ENCODE results near the gene DUSP1. TPM values are rescaled to one million over a fixed set of nuclear protein-coding genes. Genes with fewer than 3 reads are reported as not detected.

DUSP1 gene
- total RNA-seq, 3 donors from 2014 or later: 90.9 to 233 (median 137) TPM

DNA sequence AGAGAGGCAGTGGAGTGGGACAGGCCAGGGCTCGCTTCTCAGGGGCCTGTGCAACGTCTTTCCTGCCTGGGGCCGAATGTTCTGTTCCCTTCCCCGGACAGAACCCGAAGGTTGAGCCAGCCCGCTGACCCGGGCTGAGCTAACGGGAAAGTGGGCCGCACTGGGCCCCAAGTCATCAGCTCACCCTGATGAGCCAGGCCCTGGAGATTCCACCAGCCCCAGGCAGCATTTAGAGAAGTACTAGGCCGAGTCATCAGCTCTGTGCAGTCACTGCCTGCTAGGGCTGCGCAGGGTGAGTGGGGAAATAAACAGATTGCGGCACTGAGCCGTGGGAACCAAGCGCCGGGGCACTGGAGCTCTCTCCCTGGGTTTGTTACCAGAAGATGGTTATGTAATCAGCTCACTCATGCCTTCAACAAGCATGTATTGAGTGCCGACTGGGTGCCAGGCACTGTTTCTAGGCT, 29.1 kb upstream of the DUSP1 start:
- ATAC-seq (peak; percentile 58), DNase-seq (peak in 1 of 3 donors; percentile 80)
- TF ChIP-seq, protein P1, sequence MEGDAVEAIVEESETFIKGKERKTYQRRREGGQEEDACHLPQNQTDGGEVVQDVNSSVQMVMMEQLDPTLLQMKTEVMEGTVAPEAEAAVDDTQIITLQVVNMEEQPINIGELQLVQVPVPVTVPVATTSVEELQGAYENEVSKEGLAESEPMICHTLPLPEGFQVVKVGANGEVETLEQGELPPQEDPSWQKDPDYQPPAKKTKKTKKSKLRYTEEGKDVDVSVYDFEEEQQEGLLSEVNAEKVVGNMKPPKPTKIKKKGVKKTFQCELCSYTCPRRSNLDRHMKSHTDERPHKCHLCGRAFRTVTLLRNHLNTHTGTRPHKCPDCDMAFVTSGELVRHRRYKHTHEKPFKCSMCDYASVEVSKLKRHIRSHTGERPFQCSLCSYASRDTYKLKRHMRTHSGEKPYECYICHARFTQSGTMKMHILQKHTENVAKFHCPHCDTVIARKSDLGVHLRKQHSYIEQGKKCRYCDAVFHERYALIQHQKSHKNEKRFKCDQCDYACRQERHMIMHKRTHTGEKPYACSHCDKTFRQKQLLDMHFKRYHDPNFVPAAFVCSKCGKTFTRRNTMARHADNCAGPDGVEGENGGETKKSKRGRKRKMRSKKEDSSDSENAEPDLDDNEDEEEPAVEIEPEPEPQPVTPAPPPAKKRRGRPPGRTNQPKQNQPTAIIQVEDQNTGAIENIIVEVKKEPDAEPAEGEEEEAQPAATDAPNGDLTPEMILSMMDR (IDR thresholded peaks at IDR 0.05): no peak
- Histone ChIP-seq H3K9me3 (no peaks in the 10 kb centered on the region), H3K4me3 (no peak overlapping the region), H3K4me1 (ENCODE audit: low read depth) (no peaks in the 10 kb centered on the region), H3K36me3 (ENCODE audit: low read depth) (no peaks in the 10 kb centered on the region)
- intact Hi-C loops (cut with DNase I, micrococcal nuclease): no loop called here

DNA sequence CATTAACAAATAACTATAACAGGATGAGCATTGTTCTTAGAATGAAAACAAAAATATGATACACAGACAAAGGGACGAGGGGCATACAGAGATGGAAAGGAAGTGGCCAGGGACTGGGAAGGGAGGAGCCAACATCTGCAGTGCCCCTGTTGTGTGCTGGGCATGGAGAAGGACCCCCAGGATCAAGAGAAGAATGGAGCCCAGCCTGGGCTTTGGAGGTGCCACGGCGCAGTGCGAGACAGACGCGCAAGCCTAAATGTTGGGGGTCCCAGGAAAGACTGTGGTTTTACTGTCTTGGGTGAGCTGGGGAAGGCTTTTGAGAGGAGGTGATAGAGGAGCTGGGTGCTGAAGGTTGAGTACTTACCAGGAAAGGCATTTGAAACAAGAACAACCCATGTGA, 28.4 kb upstream of the DUSP1 start:
- intact Hi-C loops (cut with DNase I, micrococcal nuclease): no loop called here

DNA sequence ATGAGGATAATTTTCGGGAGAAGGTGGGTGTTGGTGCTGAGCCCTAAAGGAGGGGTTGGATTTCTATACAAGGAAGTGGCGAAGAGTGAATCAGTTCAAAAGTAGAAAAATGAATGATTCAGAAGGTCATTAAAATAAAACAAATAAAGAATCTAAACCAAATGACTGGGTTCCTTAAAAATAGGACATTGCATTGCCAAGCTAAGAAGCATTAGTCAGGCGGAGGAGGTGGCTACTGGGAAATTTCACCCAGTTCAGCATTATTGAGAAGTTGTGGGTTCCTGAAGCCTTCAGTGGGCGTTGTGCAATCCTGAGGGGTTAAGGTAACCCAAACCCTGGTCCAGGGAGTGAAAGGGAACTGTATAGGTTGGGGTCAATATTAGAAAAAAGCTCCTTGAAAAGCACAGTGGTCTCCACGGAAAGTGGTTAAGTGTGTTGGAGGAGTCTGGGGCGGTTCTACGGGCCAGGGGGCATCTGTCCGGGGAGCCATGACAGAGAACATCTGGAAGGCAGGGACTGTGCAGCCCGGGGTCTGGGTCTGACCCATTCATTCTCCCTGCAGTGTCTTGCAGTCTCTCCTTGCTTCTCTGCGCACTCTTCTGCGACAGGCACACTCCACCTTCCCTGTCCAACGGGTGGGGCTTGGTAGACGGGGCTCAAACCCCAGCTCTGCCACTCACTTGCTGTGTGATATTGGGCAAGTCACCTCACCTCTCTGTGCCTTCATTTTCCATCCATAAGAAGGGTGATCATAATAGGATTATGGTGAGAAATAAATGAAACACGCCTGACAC, 27.6 kb upstream of the DUSP1 start:
- Histone ChIP-seq H3K4me1 (ENCODE audit: low read depth) (no peaks in the 10 kb centered on the region), H3K9me3 (no peaks in the 10 kb centered on the region), H3K4me3 (no peak overlapping the region), H3K36me3 (ENCODE audit: low read depth) (no peaks in the 10 kb centered on the region)
- TF ChIP-seq, protein P1 (IDR thresholded peaks at IDR 0.05): no peak
- intact Hi-C loops (cut with DNase I, micrococcal nuclease): no loop called here
- ATAC-seq (peak; percentile 51), DNase-seq (no peak)

More for the DNA sequence above, 28.4 kb upstream of the DUSP1 start:
- no peaks in the 10 kb centered on the region for H3K9me3 ChIP-seq
- DNase-seq (no peak), ATAC-seq (no peak)
- no peaks in the 10 kb centered on the region for H3K36me3 ChIP-seq (ENCODE audit: low read depth)
- no peak overlapping the region for H3K4me3 ChIP-seq
- TF ChIP-seq, protein P1 (IDR thresholded peaks at IDR 0.05): no peak
- H3K4me1 ChIP-seq (ENCODE audit: low read depth): no peaks in the 10 kb centered on the region

DNA sequence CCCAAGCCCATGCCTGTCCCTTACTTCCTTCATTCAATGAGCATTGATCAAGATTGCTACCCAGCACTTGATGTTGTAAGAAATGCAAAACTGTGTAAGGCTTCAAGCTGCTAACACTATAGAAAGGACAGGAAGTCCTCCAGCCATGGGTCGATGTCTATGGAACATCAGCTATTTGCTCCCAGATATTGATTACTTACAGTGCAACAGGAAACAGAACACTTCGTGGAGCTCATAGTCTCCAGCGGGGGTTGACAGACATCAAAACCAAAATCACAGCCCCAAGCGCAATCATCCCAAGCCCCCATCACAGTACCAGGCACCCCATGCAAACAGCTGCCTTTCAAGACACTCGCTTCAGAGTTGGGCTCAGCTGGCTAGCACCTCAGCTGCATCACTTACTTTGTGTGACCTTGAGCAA, 26.8 kb upstream of the DUSP1 start:
- H3K4me3 ChIP-seq: no peak overlapping the region
- TF ChIP-seq, protein P1 (IDR thresholded peaks at IDR 0.05): no peak
- intact Hi-C loops (cut with DNase I, micrococcal nuclease): no loop called here
- DNase-seq (no peak), ATAC-seq (no peak)
- H3K36me3 ChIP-seq (ENCODE audit: low read depth): no peaks in the 10 kb centered on the region
- no peaks in the 10 kb centered on the region for H3K9me3 ChIP-seq
- no peaks in the 10 kb centered on the region for H3K4me1 ChIP-seq (ENCODE audit: low read depth)

DNA sequence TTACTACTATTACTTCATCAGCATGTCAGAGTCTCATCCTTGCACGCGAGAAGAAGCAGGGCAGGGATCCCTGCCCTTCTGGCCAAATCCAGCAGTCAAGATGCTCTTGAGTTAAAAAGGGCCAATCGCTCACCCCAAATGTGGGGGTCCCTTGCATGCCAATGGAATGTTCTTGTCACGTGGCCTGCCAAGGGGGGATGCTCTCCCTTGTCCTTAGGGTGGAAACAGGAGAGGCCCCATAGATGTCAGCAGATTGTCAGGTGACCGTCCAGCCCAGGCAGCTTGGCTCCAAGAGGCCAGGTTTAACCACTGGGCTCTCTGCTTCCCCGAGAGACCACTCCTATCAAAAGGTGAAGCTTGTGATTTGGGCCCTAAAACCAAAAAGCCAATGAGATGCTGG, 25.3 kb upstream of the DUSP1 start:
- intact Hi-C loops (cut with DNase I, micrococcal nuclease): no loop called here
- ATAC-seq (no peak), DNase-seq (no peak)
- no peak overlapping the region for H3K4me3 ChIP-seq
- H3K9me3 ChIP-seq: no peaks in the 10 kb centered on the region
- TF ChIP-seq, protein P1 (IDR thresholded peaks at IDR 0.05): no peak
- H3K4me1 ChIP-seq (ENCODE audit: low read depth): no peaks in the 10 kb centered on the region
- H3K36me3 ChIP-seq (ENCODE audit: low read depth): no peaks in the 10 kb centered on the region

Measured in mucosa of descending colon (tissue), 3 donors.